ENCODE results near the gene LCE3E. TPM values are rescaled to one million over a fixed set of nuclear protein-coding genes. Genes with fewer than 3 reads are reported as not detected.

Gene LCE3E
- total RNA-seq, 1 donor from 2014 or later = not detected

- Histone ChIP-seq H3K27me3 (ENCODE audit: low read depth) (peaks cover 77% of the 10 kb centered on the region), H3K27ac (replicated peaks) (no peak overlapping the region), H3K4me3 (no peak overlapping the region), H3K36me3 (no peaks in the 10 kb centered on the region), H3K9me3 (replicated peaks) (no peaks in the 10 kb centered on the region), H3K4me1 (peaks cover 8% of the 10 kb centered on the region)
- no peak for TF ChIP-seq CTCF (IDR thresholded peaks at IDR 0.05; ENCODE audit: borderline replicate concordance)
- intact Hi-C loops (cut with micrococcal nuclease) = no loop called here
- DNase-seq = no peak
Observed at GRCh38 chr1:152516082-152516481, 50.5 kb downstream of the LCE3E start.

Other genes with a start within 250 kb of the LCE3E start
- not detected for gene FLG, start 241.5 kb downstream of the LCE3E start, total RNA-seq
- not detected for gene FLG2, start 206.8 kb downstream of the LCE3E start, total RNA-seq
- gene CRNN, start 152.5 kb downstream of the LCE3E start, total RNA-seq = not detected
- not detected for gene LCE5A, start 56.0 kb downstream of the LCE3E start, total RNA-seq
- not detected for gene CRCT1, start 52.3 kb downstream of the LCE3E start, total RNA-seq
- gene LCE3D, start 13.7 kb upstream of the LCE3E start, total RNA-seq = not detected
- not detected for gene LCE3C, start 33.5 kb upstream of the LCE3E start, total RNA-seq
- gene LCE3B, start 47.0 kb upstream of the LCE3E start, total RNA-seq = not detected
- not detected for gene LCE3A, start 56.3 kb upstream of the LCE3E start, total RNA-seq
- not detected for gene LCE2D, start 96.6 kb upstream of the LCE3E start, total RNA-seq
- not detected for gene LCE2C, start 108.5 kb upstream of the LCE3E start, total RNA-seq
- not detected for gene LCE2B, start 119.3 kb upstream of the LCE3E start, total RNA-seq
- gene LCE2A, start 131.6 kb upstream of the LCE3E start, total RNA-seq = not detected
- not detected for gene LCE4A, start 141.4 kb upstream of the LCE3E start, total RNA-seq
- gene KPRP, start 191.2 kb upstream of the LCE3E start, total RNA-seq = not detected
- gene LCE1F, start 208.4 kb upstream of the LCE3E start, total RNA-seq = not detected
- not detected for gene LCE1E, start 219.5 kb upstream of the LCE3E start, total RNA-seq
- not detected for gene LCE1D, start 229.9 kb upstream of the LCE3E start, total RNA-seq
- not detected for gene LCE1C, start 239.9 kb upstream of the LCE3E start, total RNA-seq
- not detected for gene LCE1B, start 245.2 kb upstream of the LCE3E start, total RNA-seq

Measured in left ventricle myocardium inferior (tissue), 1 donor.